GM13976 (cell line): ENCODE results near the gene NECTIN2.

Experiments
- DNase-seq: peaks from one replicate; pipeline ENCODE4 v3.0.0; 2012; ENCODE audit warnings: low spot score
- in situ Hi-C: fragments of 300-500 bp; cut with MboI; formaldehyde crosslinking; loops from one replicate; pipeline ENCODE4 v1.12.0; 2022; ENCODE audit warnings: low sequenced_read_pairs, mixed read lengths, inconsistent platforms; ENCODE audit not compliant: unreplicated experiment
- TF ChIP-seq, protein P1 (sequence below): IDR thresholded peaks from 2 replicates; pipeline ENCODE4 v1.5.1; 2012; ENCODE audit warnings: borderline replicate concordance, mild to moderate bottlenecking; ENCODE audit not compliant: insufficient read depth; ENCODE audit errors: extremely low read depth, missing control alignments, control extremely low read depth

Gene NECTIN2

DNA sequence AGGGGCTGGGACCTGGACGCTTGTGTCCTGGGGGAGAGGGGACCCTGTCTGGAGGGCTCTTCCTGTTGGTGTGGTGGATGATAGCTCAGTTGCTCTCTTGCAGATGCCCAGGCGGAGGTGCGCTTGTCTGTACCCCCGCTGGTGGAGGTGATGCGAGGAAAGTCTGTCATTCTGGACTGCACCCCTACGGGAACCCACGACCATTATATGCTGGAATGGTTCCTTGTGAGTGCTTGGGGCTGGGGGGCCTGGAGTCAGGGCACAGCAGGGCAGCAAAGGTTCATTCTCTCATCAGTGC lies 35.0 kb upstream of the NECTIN2 start:
- TF ChIP-seq, protein P1, sequence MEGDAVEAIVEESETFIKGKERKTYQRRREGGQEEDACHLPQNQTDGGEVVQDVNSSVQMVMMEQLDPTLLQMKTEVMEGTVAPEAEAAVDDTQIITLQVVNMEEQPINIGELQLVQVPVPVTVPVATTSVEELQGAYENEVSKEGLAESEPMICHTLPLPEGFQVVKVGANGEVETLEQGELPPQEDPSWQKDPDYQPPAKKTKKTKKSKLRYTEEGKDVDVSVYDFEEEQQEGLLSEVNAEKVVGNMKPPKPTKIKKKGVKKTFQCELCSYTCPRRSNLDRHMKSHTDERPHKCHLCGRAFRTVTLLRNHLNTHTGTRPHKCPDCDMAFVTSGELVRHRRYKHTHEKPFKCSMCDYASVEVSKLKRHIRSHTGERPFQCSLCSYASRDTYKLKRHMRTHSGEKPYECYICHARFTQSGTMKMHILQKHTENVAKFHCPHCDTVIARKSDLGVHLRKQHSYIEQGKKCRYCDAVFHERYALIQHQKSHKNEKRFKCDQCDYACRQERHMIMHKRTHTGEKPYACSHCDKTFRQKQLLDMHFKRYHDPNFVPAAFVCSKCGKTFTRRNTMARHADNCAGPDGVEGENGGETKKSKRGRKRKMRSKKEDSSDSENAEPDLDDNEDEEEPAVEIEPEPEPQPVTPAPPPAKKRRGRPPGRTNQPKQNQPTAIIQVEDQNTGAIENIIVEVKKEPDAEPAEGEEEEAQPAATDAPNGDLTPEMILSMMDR, result no peak
- no peak for DNase-seq
- in situ Hi-C loops, result no loop called here

DNA sequence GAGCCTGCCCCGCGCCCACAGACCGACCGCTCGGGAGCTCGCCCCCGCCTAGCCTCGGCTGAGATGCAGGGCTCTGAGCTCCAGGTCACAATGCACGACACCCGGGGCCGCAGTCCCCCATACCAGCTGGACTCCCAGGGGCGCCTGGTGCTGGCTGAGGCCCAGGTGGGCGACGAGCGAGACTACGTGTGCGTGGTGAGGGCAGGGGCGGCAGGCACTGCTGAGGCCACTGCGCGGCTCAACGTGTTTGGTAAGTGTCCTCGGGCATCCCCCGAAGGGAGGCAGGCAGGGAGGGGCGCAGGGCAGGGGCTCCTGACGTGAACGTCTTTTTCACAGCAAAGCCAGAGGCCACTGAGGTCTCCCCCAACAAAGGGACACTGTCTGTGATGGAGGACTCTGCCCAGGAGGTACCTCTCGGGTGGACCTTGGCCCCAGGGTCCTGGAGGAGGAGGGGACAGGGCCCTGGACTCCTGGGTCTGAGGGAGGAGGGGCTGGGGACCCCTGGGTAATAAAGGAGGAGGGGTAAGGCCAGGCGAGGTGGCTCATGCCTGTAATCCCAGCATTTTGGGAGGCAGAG lies 33.9 kb upstream of the NECTIN2 start:
- in situ Hi-C loops, result no loop called here
- TF ChIP-seq, protein P1, result no peak
- no peak for DNase-seq

DNA sequence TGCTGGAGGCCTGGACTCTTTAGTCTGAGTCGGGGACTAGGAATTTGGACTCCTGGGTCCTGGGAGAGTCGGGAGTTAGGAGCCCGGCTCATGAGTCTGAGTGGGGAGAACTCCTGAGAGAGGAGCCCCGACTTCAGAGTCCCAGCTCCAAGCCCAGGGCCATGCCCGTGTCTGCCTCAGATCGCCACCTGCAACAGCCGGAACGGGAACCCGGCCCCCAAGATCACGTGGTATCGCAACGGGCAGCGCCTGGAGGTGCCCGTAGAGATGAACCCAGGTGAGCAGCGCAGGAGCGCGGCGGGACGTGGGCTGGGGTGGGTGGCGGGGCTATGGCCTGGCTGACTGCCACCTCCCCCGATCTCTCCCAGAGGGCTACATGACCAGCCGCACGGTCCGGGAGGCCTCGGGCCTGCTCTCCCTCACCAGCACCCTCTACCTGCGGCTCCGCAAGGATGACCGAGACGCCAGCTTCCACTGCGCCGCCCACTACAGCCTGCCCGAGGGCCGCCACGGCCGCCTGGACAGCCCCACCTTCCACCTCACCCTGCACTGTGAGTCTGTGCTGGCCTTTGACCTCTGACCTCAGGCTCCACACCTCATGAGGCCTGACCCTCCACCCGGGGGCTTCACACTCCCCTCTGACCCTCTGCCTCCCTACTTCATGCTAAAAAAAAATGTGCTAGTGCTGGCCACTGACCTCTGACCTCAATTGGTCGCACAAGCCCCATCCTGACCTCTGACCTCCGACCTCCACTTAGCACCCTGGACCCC lies 32.8 kb upstream of the NECTIN2 start:
- in situ Hi-C loops, result no loop called here
- TF ChIP-seq, protein P1, result no peak
- DNase-seq, result no peak

DNA sequence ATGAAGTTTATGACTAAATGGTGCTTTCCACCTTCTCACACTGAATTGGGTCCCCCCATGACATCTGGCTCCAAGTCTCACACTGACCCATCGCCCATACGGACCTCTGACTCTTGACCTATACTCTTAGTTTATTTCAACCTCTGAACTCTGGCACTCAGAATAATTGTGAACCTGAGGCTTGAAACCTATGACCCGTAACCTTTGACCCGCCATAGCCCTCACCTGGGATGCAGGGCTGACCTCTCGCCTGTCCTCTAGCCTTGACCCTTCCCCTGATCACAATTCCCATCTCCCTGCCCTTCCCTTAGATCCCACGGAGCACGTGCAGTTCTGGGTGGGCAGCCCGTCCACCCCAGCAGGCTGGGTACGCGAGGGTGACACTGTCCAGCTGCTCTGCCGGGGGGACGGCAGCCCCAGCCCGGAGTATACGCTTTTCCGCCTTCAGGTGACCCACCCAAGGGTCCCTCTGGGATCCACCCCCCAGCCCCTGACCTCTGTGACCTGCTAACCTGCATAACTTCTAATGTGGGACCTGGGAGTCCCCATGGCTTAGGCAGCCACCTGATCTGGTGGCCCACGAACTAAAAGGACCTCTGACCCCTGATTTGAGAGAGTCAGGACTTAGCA lies 32.1 kb upstream of the NECTIN2 start:
- DNase-seq, result peak; percentile 24
- TF ChIP-seq, protein P1, result no peak
- in situ Hi-C loops, result no loop called here

DNA sequence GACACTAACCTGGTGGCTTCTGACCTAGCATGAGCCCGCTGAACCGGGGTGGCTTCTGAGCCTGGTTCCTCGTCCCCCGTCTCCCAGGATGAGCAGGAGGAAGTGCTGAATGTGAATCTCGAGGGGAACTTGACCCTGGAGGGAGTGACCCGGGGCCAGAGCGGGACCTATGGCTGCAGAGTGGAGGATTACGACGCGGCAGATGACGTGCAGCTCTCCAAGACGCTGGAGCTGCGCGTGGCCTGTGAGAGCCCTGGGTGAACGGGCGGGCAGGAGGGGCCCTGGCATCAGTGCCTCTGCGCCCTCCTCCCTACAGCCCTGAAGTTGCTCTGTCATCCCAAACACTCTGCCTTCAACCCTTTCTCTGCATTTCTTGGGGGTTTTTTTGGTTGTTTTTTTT lies 31.6 kb upstream of the NECTIN2 start:
- no peak for DNase-seq
- in situ Hi-C loops, result no loop called here
- TF ChIP-seq, protein P1, result no peak

DNA sequence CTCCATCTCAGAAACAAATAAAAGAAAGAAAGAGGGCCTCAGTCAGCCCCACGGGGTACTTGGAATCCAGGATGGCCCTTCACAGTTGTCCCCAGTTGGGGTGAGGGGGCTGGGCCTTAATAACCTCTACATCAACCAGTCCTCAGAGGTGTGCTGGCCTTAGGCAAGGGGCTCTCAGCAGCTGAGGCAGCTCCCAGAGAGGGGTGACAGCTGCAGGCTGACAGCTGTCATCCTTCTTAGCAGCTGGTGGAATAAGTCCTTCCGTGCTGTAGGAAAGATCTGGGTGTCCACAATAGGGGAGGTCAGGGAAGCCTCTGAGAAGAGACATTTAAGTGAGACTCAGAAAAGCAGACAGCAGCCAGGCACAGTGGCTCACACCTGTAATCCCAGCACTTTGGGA lies 29.8 kb upstream of the NECTIN2 start:
- in situ Hi-C loops, result no loop called here
- no peak for DNase-seq
- TF ChIP-seq, protein P1, result no peak
